HepG2 (cell line): ENCODE measurements around the gene MAML1. TPM values are rescaled to one million over a fixed set of nuclear protein-coding genes. Genes with fewer than 3 reads are reported as not detected.

Experiments
- ARNT2 ChIP-seq: sonication (generic); formaldehyde crosslinking; IDR thresholded peaks from 2 replicates; pipeline ENCODE4 v1.8.0; 2022; ENCODE audit warnings: mild to moderate bottlenecking, low read depth, missing genetic modification reagents, moderate library complexity
- HNRNPL ChIP-seq: fragments of 200-400 bp; formaldehyde crosslinking; IDR thresholded peaks from 2 replicates; pipeline ENCODE4 v1.6.1; 2017; ENCODE audit warnings: mild to moderate bottlenecking, low read depth, low read length
- MBD4 ChIP-seq: IDR thresholded peaks from 2 replicates; pipeline ENCODE4 v1.6.1; 2012; ENCODE audit warnings: low read length, inconsistent platforms, borderline replicate concordance
- MED1 ChIP-seq: sonication (generic); formaldehyde crosslinking; IDR thresholded peaks from 2 replicates; pipeline ENCODE4 v1.4.0; 2020; ENCODE audit warnings: missing genetic modification reagents
- MIXL1 ChIP-seq: IDR thresholded peaks from 2 replicates; pipeline ENCODE4 v1.6.1; 2016
- PBX3 ChIP-seq: sonication (generic); formaldehyde crosslinking; IDR thresholded peaks from 2 replicates; pipeline ENCODE4 v1.8.1; 2023; ENCODE audit warnings: missing genetic modification reagents, inconsistent platforms, borderline replicate concordance
- SPEN ChIP-seq: sonication (generic); formaldehyde crosslinking; IDR thresholded peaks from 2 replicates; pipeline ENCODE4 v1.5.1; 2020; ENCODE audit warnings: low read depth, mild to moderate bottlenecking, missing genetic modification reagents
- XRCC5 ChIP-seq: fragments of 200-400 bp; formaldehyde crosslinking; optimal IDR thresholded peaks from 2 replicates; pipeline ENCODE3; 2017; ENCODE audit warnings: mild to moderate bottlenecking, low read length
- YY1 ChIP-seq: IDR thresholded peaks from 2 replicates; pipeline ENCODE4 v1.6.1; 2011; ENCODE audit warnings: low read length, low read depth, moderate library complexity, mild to moderate bottlenecking; ENCODE audit not compliant: insufficient read depth, insufficient replicate concordance
- ZNF232 ChIP-seq: sonication (generic); formaldehyde crosslinking; IDR thresholded peaks from 2 replicates; pipeline ENCODE4 v1.4.0; 2020; ENCODE audit warnings: missing genetic modification reagents, borderline replicate concordance
- ZNF24 ChIP-seq: fragments of 450-650 bp; IDR thresholded peaks from 2 replicates; pipeline ENCODE4 v1.6.1; 2017; ENCODE audit warnings: antibody characterized with exemption, mild to moderate bottlenecking
- ZNF343 ChIP-seq: sonication (generic); formaldehyde crosslinking; IDR thresholded peaks from 2 replicates; pipeline ENCODE4 v1.4.0; 2020; ENCODE audit warnings: mild to moderate bottlenecking, missing genetic modification reagents
- ZNF616 ChIP-seq: sonication (generic); formaldehyde crosslinking; IDR thresholded peaks from 2 replicates; pipeline ENCODE4 v1.5.0; 2020; ENCODE audit warnings: low read depth, mild to moderate bottlenecking, missing genetic modification reagents
- polyA plus RNA-seq, 8 experiments: library from polyadenylated mRNA; depleted of rRNA in 3 of 8; stranded (reverse) in 7 of 8; unstranded in 1 of 8; fragments of >200 nt; fragmentation: Illumina TruSeq in 4 of 8; extraction: Trizol in 4 of 8; gene quantifications; 2 replicates each; pipeline versions ENCODE4 v1.2.1 to v1.2.3, GENCODE V29; 2011 to 2016; ENCODE audit warnings: low read depth in 4 of 8, missing spikeins in 1 of 8, mixed read lengths in 1 of 8; ENCODE audit not compliant: insufficient read depth in 1 of 8
- total RNA-seq, 5 experiments: library from RNA; depleted of rRNA; stranded (reverse); fragments of >200 nt; fragmentation: Illumina TruSeq; extraction: Trizol; gene quantifications; 2 replicates each; pipeline ENCODE4 v1.2.3, GENCODE V29; 2016; ENCODE audit warnings: low read depth in 1 of 5
- TF ChIP-seq, protein P1 (sequence below): sonication (generic); formaldehyde crosslinking; IDR thresholded peaks from 2 replicates; pipeline ENCODE4 v1.4.0; 2020; ENCODE audit warnings: missing genetic modification reagents
- TF ChIP-seq, protein P2 (sequence below): sonication (generic); formaldehyde crosslinking; IDR thresholded peaks from 2 replicates; pipeline ENCODE4 v1.8.1; 2023; ENCODE audit warnings: mild to moderate bottlenecking, moderate library complexity, missing genetic modification reagents

The MAML1 gene
- total and polyA plus RNA-seq, 2 of the 13 experiments (the other 11 are each of a cell fraction or from before 2014, with no cell fraction given), result 10.0 to 10.8 TPM

GRCh38 chr5:179795863-179796833, 63.5 kb downstream of the MAML1 start (continued):
- peak; percentile 72; the same call in 1 of the 2 replicates for TF ChIP-seq HNRNPL
- TF ChIP-seq, protein P1, sequence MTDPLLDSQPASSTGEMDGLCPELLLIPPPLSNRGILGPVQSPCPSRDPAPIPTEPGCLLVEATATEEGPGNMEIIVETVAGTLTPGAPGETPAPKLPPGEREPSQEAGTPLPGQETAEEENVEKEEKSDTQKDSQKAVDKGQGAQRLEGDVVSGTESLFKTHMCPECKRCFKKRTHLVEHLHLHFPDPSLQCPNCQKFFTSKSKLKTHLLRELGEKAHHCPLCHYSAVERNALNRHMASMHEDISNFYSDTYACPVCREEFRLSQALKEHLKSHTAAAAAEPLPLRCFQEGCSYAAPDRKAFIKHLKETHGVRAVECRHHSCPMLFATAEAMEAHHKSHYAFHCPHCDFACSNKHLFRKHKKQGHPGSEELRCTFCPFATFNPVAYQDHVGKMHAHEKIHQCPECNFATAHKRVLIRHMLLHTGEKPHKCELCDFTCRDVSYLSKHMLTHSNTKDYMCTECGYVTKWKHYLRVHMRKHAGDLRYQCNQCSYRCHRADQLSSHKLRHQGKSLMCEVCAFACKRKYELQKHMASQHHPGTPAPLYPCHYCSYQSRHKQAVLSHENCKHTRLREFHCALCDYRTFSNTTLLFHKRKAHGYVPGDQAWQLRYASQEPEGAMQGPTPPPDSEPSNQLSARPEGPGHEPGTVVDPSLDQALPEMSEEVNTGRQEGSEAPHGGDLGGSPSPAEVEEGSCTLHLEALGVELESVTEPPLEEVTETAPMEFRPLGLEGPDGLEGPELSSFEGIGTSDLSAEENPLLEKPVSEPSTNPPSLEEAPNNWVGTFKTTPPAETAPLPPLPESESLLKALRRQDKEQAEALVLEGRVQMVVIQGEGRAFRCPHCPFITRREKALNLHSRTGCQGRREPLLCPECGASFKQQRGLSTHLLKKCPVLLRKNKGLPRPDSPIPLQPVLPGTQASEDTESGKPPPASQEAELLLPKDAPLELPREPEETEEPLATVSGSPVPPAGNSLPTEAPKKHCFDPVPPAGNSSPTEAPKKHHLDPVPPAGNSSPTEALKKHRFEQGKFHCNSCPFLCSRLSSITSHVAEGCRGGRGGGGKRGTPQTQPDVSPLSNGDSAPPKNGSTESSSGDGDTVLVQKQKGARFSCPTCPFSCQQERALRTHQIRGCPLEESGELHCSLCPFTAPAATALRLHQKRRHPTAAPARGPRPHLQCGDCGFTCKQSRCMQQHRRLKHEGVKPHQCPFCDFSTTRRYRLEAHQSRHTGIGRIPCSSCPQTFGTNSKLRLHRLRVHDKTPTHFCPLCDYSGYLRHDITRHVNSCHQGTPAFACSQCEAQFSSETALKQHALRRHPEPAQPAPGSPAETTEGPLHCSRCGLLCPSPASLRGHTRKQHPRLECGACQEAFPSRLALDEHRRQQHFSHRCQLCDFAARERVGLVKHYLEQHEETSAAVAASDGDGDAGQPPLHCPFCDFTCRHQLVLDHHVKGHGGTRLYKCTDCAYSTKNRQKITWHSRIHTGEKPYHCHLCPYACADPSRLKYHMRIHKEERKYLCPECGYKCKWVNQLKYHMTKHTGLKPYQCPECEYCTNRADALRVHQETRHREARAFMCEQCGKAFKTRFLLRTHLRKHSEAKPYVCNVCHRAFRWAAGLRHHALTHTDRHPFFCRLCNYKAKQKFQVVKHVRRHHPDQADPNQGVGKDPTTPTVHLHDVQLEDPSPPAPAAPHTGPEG (CRISPR knock-in tag), result peak; percentile 55
- peak; percentile 74 for TF ChIP-seq SPEN (CRISPR knock-in tag)
- no peak for TF ChIP-seq MBD4
- 0 out of 2 replicates have a peak, but pooled peaks have one; percentile 24 for TF ChIP-seq ZNF616
- no peak for TF ChIP-seq ZNF343
- TF ChIP-seq ZNF232 (CRISPR knock-in tag), result 0 out of 2 replicates have a peak, but pooled peaks have one; percentile 35
- TF ChIP-seq MED1 (CRISPR knock-in tag), result peak; percentile 38
- TF ChIP-seq XRCC5, result peak; percentile 49
- no peak for TF ChIP-seq MIXL1
- TF ChIP-seq ARNT2 (CRISPR knock-in tag), result peak; percentile 87
- no peak for TF ChIP-seq PBX3 (CRISPR knock-in tag)
- TF ChIP-seq YY1, result peak; percentile 37
- TF ChIP-seq ZNF24, result 0 out of 2 replicates have a peak, but pooled peaks have one; percentile 27
- TF ChIP-seq, protein P2, sequence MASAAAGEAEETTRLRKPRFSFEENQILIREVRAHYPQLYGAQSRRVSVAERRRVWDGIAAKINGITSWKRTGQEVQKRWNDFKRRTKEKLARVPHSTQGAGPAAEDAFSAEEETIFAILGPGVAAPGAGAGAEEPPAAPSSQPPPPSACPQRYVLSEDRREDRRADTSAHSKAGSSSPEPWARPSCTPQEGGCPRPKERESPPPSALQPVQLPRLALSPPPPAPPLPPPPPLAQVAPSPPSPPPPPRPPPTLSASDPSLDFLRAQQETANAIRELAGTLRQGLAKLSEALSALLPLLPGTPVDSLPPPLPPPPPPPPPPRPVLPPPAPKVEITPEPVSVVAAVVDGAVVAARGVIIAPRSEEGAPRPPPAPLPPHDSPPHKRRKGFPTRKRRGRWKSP (CRISPR knock-in tag), result peak; percentile 47; the same call in 1 of the 2 replicates
